Thyroid gland (tissue), 4 donors: ENCODE data around the gene CD300C.

ENCODE experiments used
- CTCF ChIP-seq, 6 experiments: fragments of 200-600 bp in 3 of 6; fragments of 450-650 bp in 3 of 6; sonication (generic) in 3 of 6; IDR thresholded peaks; one replicate each; pipeline ENCODE4 v1.5.1; 2016 to 2019; ENCODE audit warnings: antibody characterized with exemption in 6 of 6, mild to moderate bottlenecking in 2 of 6, inconsistent platforms in 1 of 6, moderate library complexity in 1 of 6
- POLR2A ChIP-seq, 2 donors: fragments of 450-650 bp; IDR thresholded peaks; one replicate each; pipeline ENCODE4 v1.6.1; 2017; ENCODE audit warnings: antibody characterized with exemption in 2 of 2, mild to moderate bottlenecking in 2 of 2, moderate library complexity in 1 of 2

- no peak for TF ChIP-seq POLR2A (IDR thresholded peaks at IDR 0.05)
- no peak for TF ChIP-seq CTCF (IDR thresholded peaks at IDR 0.05)
Measured at GRCh38 chr17:74525465-74525725, 20.5 kb downstream of the CD300C start.
